Psoas muscle (tissue), 8 donors: Measurements from ENCODE around the gene MUC15. TPM values are rescaled to one million over a fixed set of nuclear protein-coding genes. Genes with fewer than 3 reads are reported as not detected.

Source experiments
- ATAC-seq, 4 donors: fragments of 200-7000 bp; cut with Tn5 transposase; one replicate each; pipeline ENCODE4 v1.9.1; 2020; ENCODE audit warnings: moderate library complexity in 3 of 4, mild to moderate bottlenecking in 2 of 4
- DNase-seq, 2 donors: peaks; one replicate each; pipeline ENCODE4 v3.0.0-alpha.2; 2020
- H3K27ac ChIP-seq: fragments of 200-600 bp; one replicate; pipeline ENCODE4 v1.8.0; 2022
- H3K27me3 ChIP-seq, 3 donors: fragments of 200-600 bp in 1 of 3; one replicate each; pipeline versions ENCODE4 v1.6.1 to v1.8.0; 2013 to 2022; ENCODE audit warnings: low read length in 2 of 3, mild to moderate bottlenecking in 2 of 3, moderate library complexity in 1 of 3; ENCODE audit not compliant: insufficient read depth in 3 of 3
- H3K36me3 ChIP-seq, 2 donors: fragments of 200-600 bp in 1 of 2; one replicate each; pipeline versions ENCODE4 v1.6.1 to v1.8.0; 2013 to 2022; ENCODE audit warnings: low read depth in 1 of 2, mild to moderate bottlenecking in 1 of 2, moderate library complexity in 1 of 2; ENCODE audit not compliant: insufficient read depth in 1 of 2
- H3K4me1 ChIP-seq: fragments of 200-600 bp; one replicate; pipeline ENCODE4 v1.8.0; 2022
- H3K4me3 ChIP-seq: fragments of 200-600 bp; one replicate; pipeline ENCODE4 v1.8.0; 2022; ENCODE audit warnings: mild to moderate bottlenecking
- H3K9me3 ChIP-seq: fragments of 200-600 bp; one replicate; pipeline ENCODE4 v1.8.0; 2022
- CTCF ChIP-seq: fragments of 200-600 bp; IDR thresholded peaks from one replicate; pipeline ENCODE4 v1.8.0; 2022; ENCODE audit warnings: antibody characterized with exemption
- WGBS, 3 donors: extraction: QIAGEN DNeasy Blood & Tissue Kit; methylation state at CpG; one replicate each; pipeline versions ENCODE4 v1.1.6 to v1.1.7; 2013; 5-methylcytosine and 5-hydroxymethylcytosine counted together
- intact Hi-C, 2 donors: fragments of 100-400 bp; cut with DNase I; formaldehyde crosslinking; loops; one replicate each; pipeline versions ENCODE4 v1.11.0 to v1.14.2; 2022
- polyA plus RNA-seq, 3 donors: library from polyadenylated mRNA; stranded (reverse); fragments of 200-250 nt; gene quantifications; one replicate each; pipeline ENCODE4 v1.2.3, GENCODE V29; 2013
- total RNA-seq, 4 donors: library from RNA; stranded (reverse); fragmentation: NEBNext Ultra II Directional in 2 of 4; extraction: Animal tissue kit (Norgen Biotek cat#: 25700) in 2 of 4; gene quantifications; one replicate each; pipeline versions ENCODE4 v1.2.1 to v1.2.4, GENCODE V29; 2021 to 2023
- donor health status: healthy with polysubstance abuse.
- donor health status: DM: no; HTN: no; CAD: no; lungs with moderate emphysema.
- donor health status: Bipolar disorder and iron deficiency.
- donor health status: healthy.
- donor health status: DM: yes; HTN: yes; CAD: no.
- donor health status: DM: no; HTN: no; CAD: no.
- donor health status: DM: no; HTN: no; CAD: no.
- donor health status: DM: yes; HTN: yes; CAD: no.

MUC15 gene
- total and polyA plus RNA-seq, 7 donors: not detected

GRCh38 chr11:26537341-26537740 lies 34.7 kb downstream of the MUC15 start:
- H3K27ac ChIP-seq: no peak overlapping the region
- H3K27me3 ChIP-seq: no peaks in the 10 kb centered on the region
- H3K36me3 ChIP-seq: no peaks in the 10 kb centered on the region
- no peak overlapping the region for H3K4me3 ChIP-seq
- H3K9me3 ChIP-seq: no peaks in the 10 kb centered on the region
- ATAC-seq: no peak
- TF ChIP-seq CTCF: no peak
- no peaks in the 10 kb centered on the region for H3K4me1 ChIP-seq
- DNase-seq: no peak
- 90 to 95% (median 90%) methylated on average over 4 of the region's 4 CpGs for WGBS, 3 donors
- intact Hi-C loops: no loop called here

GRCh38 chr11:26527685-26528084 lies 44.4 kb downstream of the MUC15 start:
- 24 to 36% (median 28%) methylated on average over 1 of the region's 1 CpG for WGBS, 3 donors
- Histone ChIP-seq H3K9me3 (no peaks in the 10 kb centered on the region), H3K4me3 (no peak overlapping the region), H3K36me3 (no peaks in the 10 kb centered on the region), H3K27ac (no peak overlapping the region), H3K27me3 (no peaks in the 10 kb centered on the region), H3K4me1 (no peaks in the 10 kb centered on the region)
- TF ChIP-seq CTCF: no peak
- intact Hi-C loops: no loop called here
- no peak for DNase-seq
- no peak for ATAC-seq

DNA sequence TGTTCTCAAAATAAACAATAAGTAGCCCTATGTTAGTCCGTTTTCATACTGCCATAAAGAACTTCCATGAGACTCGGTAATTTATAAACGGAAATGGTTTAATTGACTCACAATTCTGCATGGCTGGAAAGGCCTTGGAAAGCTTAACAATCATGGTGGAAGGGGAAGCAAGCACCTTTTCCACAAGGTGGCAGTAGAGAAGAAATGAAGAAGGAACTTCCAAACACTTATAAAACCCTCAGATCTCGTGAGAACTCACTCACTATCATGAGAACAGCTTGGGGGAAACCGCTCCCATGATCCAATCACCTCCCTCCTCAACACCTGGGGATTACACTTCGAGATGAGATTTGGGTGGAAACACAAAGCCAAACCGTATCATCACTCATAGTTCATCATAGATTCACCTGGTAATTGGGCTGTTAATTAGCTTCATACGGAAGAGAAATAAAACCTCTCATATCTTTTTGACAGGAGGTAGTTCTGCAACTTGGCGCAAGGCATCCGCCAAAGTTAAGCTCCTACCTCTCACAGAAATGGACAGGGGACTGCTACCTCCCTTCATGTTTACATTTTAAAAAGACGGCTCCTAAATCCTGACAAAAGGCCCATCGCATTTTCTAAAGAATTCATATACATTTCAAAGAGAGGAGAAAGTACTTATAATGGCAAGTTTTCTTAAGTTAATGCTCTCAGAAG lies 49.0 kb downstream of the MUC15 start:
- Histone ChIP-seq H3K9me3 (no peaks in the 10 kb centered on the region), H3K27me3 (no peaks in the 10 kb centered on the region), H3K27ac (no peak overlapping the region), H3K4me1 (no peaks in the 10 kb centered on the region), H3K36me3 (no peaks in the 10 kb centered on the region), H3K4me3 (no peak overlapping the region)
- TF ChIP-seq CTCF: no peak
- 67 to 78% (median 72%) methylated on average over 12 of the region's 12 CpGs for WGBS, 3 donors
- ATAC-seq: no peak
- intact Hi-C loops: no loop called here
- no peak for DNase-seq

DNA sequence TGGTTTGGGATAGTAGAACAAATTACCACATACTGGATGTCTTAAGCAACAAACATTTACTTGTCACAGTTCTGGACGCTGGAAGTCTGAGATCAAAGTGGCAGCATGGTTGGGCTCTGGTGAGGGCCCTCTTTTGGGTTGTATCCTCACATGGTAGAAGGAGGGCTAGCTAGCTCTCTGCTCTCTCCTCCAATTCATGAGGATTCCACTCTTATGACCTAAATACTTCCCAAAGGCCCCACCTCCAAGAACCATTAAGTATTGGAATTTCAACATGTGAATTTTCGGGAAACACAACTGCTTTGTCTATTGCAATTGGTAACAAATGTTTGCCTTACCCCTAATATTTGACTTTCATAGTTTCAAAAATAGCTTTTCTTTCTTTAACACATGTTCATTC lies 52.6 kb downstream of the MUC15 start:
- Histone ChIP-seq H3K9me3 (no peaks in the 10 kb centered on the region), H3K4me1 (no peaks in the 10 kb centered on the region), H3K4me3 (no peak overlapping the region), H3K27ac (no peak overlapping the region), H3K36me3 (no peaks in the 10 kb centered on the region), H3K27me3 (no peaks in the 10 kb centered on the region)
- ATAC-seq (no peak), DNase-seq (no peak)
- no peak for TF ChIP-seq CTCF
- WGBS, 3 donors: 68 to 69% (median 68%) methylated on average over 2 of the region's 2 CpGs
- intact Hi-C loops: no loop called here

DNA sequence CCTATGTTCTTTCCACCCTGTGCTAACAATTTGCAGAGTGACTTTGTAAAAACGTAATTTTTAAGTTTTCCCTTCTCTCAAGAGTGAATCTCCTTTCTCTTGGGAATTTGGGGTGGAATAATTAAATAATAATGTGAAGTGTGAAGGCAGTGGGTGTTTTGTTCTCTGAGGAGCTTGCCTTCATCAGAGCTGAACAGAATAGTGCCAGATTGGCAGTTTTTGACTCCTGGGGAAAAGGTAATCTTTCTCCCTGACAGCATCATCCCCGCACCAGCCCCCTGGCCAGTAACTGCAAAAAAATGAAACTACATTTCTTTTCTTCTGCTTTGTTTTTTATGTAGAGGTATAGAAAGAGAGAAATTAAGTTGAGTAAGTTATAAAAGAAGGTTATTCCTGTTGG lies 59.9 kb downstream of the MUC15 start:
- 54 to 64% (median 58%) methylated on average over 2 of the region's 2 CpGs for WGBS, 3 donors
- Histone ChIP-seq H3K27ac (no peak overlapping the region), H3K9me3 (no peaks in the 10 kb centered on the region), H3K4me3 (no peak overlapping the region), H3K4me1 (no peaks in the 10 kb centered on the region), H3K27me3 (no peaks in the 10 kb centered on the region), H3K36me3 (no peaks in the 10 kb centered on the region)
- no peak for TF ChIP-seq CTCF
- no peak for ATAC-seq
- no peak for DNase-seq
- intact Hi-C loops: no loop called here
